SK-N-MC (cell line): ENCODE measurements around the gene LTA.
"Not testable (repeated sequence)": the region's sequence is repeated elsewhere in the genome, so short reads cannot be mapped to it uniquely, and the experiment has no call there.

Experiments used
- DNase-seq: peaks from one replicate; pipeline ENCODE4 v3.0.0-alpha.2; 2011; ENCODE audit warnings: low read depth, low spot score
- H3K27ac ChIP-seq: fragments of 200-600 bp; sonication (generic); 2 replicates; pipeline ENCODE4 v1.5.1; 2016; ENCODE audit warnings: mixed run types
- H3K36me3 ChIP-seq: fragments of 200-600 bp; sonication (generic); 2 replicates; pipeline ENCODE4 v1.6.1; 2017; ENCODE audit warnings: antibody characterized with exemption, low read length, mixed read lengths; ENCODE audit not compliant: insufficient read depth
- H3K4me3 ChIP-seq: fragments of 200-600 bp; sonication (generic); 2 replicates; pipeline ENCODE4 v1.5.1; 2016
- H3K9ac ChIP-seq: fragments of 200-600 bp; sonication (generic); 2 replicates; pipeline ENCODE4 v1.8.0; 2017; ENCODE audit warnings: mixed run types, mixed read lengths; ENCODE audit not compliant: insufficient read length
- H3K9me3 ChIP-seq: fragments of 200-600 bp; sonication (generic); 2 replicates; pipeline ENCODE4 v1.6.1; 2017; ENCODE audit warnings: low read depth, mild to moderate bottlenecking, antibody characterized with exemption, low read length, moderate library complexity, mixed read lengths
- EZH2 ChIP-seq: fragments of 200-600 bp; sonication (generic); IDR thresholded peaks from one replicate; pipeline ENCODE4 v1.6.1; 2017; ENCODE audit warnings: antibody characterized with exemption
- FOXP2 ChIP-seq: optimal IDR thresholded peaks from 2 replicates; pipeline ENCODE3; 2011; ENCODE audit warnings: mild to moderate bottlenecking, moderate library complexity; ENCODE audit not compliant: insufficient read depth; ENCODE audit errors: extremely low read length, control extremely low read depth
- POLR2AphosphoS5 ChIP-seq: IDR thresholded peaks from 2 replicates; pipeline ENCODE4 v1.6.1; 2012; ENCODE audit warnings: mild to moderate bottlenecking, low read depth, low read length, borderline replicate concordance

The LTA gene

DNA sequence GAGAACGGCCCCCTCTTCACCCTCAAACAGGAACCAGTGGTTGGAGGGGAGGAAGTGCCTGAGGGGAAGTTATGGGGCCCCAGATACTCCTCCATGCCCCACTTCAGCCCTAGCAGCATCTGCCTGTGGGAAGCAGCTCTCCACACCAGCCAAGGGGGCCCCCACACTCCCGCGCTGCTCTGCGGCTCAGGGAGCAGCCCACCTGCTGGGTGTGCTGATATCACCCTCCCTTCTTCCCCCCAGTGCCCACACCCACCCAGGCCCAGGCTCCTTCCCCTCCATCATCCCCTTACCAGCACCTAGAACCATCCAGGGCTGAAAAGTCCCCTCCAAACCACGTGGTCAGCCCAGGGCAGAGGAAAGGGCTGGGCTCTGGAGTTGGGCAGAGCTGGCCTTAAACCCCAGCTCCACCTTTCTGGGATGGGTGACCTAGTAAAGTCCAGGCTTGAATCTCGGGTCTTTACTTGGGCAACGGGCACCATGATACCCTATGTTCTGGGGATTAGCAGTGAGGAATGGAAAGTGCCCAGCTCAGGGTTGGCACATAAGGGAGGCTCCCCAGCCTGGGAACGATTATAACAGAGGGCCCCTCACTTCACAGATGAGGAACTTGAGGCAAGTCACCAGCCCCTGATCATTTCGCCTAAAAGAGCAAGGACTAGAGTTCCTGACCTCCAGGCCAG, 14.7 kb downstream of the LTA start:
- TF ChIP-seq POLR2AphosphoS5 (no peak), FOXP2 (no peak)
- Histone ChIP-seq H3K27ac (no peak overlapping the region), H3K36me3 (no peaks in the 10 kb centered on the region), H3K9ac (no peak overlapping the region), H3K9me3 (no peaks in the 10 kb centered on the region), H3K4me3 (0 out of 2 replicates have a peak overlapping the region, but pooled peaks have one; percentile 25)
- DNase-seq, result no peak

DNA sequence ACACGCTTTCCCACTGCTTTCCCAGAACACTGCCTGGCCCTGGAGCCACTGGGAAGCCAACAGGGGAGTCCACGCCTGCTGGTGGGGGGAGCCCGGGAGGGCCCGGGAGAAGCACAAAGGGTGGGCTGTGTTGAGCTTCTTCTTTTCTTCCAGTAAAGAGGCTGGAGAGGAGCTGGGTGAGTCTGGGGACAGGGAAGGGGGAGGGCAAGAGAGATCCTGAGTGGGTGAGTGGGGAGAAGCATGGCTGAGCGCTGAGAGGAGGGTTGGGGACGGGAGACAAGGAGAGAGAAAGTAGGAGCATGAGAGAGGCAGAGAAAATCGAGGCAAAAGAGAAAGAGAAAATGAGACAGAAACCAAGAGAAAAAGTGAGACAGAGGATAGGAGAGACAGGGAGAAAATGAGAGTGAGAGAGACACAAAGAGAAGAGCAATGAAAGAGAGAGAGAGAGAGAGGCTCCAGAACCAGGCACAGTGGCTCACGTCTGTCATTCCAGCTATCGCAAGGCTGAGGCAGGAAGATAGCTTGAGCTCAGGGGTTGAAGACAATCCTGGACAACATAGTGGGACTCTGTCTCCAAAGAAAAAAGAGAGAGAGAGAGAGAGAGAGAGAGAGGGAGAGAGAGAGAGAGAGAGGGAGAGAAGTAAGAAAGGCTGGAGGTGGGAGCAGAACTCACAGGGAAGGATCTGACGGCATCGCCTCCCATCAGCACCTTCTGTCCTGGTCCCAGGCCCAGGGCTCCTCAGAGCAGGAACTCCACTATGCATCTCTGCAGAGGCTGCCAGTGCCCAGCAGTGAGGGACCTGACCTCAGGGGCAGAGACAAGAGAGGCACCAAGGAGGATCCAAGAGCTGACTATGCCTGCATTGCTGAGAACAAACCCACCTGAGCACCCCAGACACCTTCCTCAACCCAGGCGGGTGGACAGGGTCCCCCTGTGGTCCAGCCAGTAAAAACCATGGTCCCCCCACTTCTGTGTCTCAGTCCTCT, 16.0 kb downstream of the LTA start:
- no peaks in the 10 kb centered on the region for H3K9me3 ChIP-seq
- no peak for TF ChIP-seq EZH2
- no peak for TF ChIP-seq POLR2AphosphoS5
- no peak for TF ChIP-seq FOXP2
- H3K4me3 ChIP-seq, result no peak overlapping the region
- no peaks in the 10 kb centered on the region for H3K36me3 ChIP-seq
- no peak overlapping the region for H3K9ac ChIP-seq
- no peak for DNase-seq
- H3K27ac ChIP-seq, result 0 out of 2 replicates have a peak overlapping the region, but pooled peaks have one; percentile 25

DNA sequence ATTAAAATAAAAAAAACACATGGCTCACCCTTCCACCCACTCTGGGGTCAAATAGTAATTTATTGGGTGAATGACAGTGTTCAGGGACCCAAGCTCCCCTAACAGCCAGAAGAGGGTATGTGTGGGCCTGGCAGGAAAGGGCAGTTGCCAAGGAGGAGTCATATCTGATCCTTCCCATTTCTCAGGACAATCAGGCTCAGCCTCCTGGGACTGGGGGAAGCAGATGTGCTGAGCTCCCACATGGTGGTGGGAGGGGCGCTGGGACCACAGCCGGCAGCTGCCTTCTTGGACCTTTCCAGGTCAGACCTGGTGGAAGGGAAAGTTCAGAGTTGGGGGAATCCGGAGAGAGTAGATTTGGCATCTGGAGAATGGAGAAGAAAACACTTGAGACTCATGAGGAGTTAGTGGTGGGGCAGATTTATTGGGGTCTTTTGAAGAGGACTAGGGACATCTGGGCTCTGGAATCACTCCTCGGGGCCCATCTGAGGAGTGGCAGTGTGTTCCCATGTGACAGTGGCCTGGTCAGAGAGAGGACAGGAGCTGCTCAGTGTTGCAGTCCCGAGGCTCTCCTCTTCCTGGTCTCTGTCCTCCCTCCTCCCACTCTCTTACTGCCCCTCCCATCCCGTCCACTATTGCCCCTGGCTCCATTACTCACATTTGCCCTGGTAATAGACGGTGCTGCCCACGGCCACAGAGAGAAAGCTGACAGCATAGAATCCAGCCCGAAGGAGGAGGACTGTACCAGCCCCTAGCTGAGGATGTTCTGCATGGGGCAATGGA, 17.0 kb downstream of the LTA start:
- Histone ChIP-seq H3K9me3 (no peaks in the 10 kb centered on the region), H3K4me3 (no peak overlapping the region), H3K9ac (no peak overlapping the region), H3K36me3 (no peaks in the 10 kb centered on the region), H3K27ac (no peak overlapping the region)
- no peak for DNase-seq
- TF ChIP-seq EZH2, result no peak

DNA sequence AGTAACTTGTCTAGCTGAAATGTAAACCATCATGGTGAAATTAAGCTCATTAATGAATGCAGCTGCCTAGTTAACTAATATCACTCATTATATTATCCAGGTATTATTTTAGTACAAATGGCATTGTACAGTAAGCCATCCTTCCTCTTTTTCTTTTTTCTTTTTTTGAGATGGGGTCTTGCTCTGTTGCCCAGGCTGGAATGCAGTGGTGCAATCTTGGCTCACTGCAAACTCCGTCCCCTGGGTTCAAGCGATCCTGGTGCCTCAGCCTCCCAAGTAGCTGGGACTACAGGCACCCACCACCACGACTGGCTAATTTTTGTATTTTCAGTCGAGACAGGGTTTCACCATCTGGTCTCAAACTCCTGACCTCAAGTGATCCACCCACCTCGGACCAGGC, 18.6 kb downstream of the LTA start:
- H3K36me3 ChIP-seq, H3K27ac ChIP-seq, H3K9me3 ChIP-seq, DNase-seq, H3K9ac ChIP-seq, H3K4me3 ChIP-seq: not testable (repeated sequence)

DNA sequence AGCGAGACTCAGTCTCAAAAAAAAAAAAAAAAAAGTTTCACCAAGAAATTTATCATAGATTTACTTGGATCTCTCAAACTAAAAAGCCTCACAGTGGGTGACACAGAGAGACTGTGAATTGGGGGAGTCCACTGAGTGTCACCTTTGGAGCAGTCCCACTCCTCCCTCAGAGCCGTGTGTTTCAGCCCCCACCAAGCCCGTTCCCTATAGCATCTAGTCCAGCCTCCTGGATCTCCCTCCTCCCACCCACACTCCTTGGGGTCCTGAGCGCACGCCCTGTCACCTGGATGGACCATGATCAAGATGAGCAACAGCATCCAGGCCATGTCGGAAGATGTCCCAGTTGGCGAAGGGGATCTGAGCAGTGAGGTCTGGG, 20.3 kb downstream of the LTA start:
- H3K9ac ChIP-seq, result no peak overlapping the region
- H3K4me3 ChIP-seq, result no peak overlapping the region
- H3K36me3 ChIP-seq, result no peaks in the 10 kb centered on the region
- TF ChIP-seq FOXP2 (no peak), EZH2 (no peak), POLR2AphosphoS5 (no peak)
- H3K9me3 ChIP-seq, result no peaks in the 10 kb centered on the region
- H3K27ac ChIP-seq, result no peak overlapping the region
- DNase-seq, result no peak

DNA sequence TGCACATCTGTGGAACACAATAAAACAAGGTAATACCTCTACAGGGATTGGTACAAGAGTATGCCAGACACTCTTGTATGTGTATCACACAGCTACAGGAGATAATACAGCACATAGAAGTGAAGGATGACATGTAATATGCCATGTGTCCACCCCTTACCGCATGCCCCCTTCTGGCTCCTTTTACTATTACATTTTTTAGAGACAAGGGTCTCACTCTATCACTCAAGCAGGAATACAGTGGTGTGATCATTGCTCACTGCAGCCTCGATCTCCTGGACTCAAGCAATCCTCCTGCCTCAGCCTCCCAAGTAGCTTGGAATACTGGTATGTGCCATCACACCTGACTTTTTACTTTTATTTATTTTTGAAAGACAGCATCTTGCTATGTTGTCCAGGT, 24.9 kb downstream of the LTA start:
- H3K9me3 ChIP-seq, result no peaks in the 10 kb centered on the region
- no peaks in the 10 kb centered on the region for H3K36me3 ChIP-seq
- no peak for DNase-seq
- H3K9ac ChIP-seq, result no peak overlapping the region
- H3K4me3 ChIP-seq, result no peak overlapping the region
- TF ChIP-seq EZH2, result no peak
- TF ChIP-seq FOXP2, result no peak
- TF ChIP-seq POLR2AphosphoS5, result no peak
- no peak overlapping the region for H3K27ac ChIP-seq

DNA sequence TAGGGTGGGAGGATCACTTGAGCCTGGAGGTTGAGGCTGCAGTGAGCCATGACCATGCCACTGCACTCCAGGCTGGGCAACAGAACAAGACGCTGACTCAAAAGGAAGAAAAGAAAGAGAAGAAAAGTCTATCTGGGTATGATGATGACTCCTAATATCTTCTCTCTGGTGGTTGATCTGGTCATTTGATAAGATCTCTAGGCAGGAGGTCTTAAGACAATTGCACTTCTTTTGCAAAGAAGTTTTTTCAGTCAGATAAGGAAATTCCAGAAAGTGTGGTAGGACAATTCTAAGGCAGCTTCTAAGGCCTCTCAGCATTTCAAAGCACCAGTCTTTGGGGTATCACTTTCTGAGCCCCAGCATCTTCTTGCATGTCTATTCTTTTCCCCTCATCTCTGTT, 35.2 kb downstream of the LTA start:
- no peak overlapping the region for H3K9ac ChIP-seq
- H3K36me3 ChIP-seq, result no peaks in the 10 kb centered on the region
- H3K27ac ChIP-seq, result no peak overlapping the region
- TF ChIP-seq FOXP2 (no peak), EZH2 (no peak), POLR2AphosphoS5 (no peak)
- H3K4me3 ChIP-seq, result no peak overlapping the region
- no peaks in the 10 kb centered on the region for H3K9me3 ChIP-seq
- DNase-seq, result no peak

DNA sequence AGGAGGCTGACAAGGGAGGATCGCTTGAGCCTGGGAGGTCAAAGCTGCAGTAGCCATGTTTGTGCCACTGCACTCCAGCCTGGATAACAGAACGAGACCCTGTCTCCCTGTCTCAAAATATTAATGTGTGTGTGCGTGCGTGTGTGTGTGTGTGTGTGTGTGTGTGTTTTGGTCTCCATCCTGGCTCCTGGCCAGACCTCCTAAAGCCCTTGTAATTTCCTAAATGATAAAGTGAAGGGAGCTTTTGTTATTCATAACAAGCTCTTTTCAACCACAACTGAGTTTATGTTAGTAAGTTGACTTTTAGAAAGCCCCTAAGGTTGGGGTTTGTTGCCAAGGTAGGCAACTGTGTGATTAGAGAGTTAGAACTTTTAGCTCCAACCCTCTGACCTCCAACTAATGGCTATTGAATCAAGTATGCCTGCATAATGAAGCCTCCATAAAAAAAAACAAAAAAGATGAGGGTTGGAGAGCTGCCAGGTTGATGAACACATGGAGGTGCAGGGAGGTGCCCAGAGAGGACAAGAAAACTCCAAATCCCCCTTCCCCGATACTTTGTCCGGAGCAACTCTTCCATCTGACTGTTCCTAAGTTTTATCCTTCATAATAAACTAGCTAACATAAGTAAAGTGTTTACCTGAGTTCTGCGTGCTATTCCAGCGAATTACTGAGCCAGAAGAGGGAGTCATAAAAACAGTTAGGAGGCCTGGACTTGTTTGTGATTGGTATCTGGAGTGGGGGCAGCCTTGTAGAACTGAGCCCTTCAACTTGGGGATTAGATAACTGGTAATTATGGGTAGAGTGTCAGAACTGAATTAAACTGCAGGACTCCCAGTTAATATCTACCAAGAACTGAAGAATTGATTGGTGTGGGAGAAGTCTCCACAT, 37.7 kb downstream of the LTA start:
- DNase-seq, result no peak
- H3K27ac ChIP-seq, result peak overlapping the region; percentile 5; the same call in 1 of the 2 replicates

More for the DNA sequence above, 37.7 kb downstream of the LTA start:
- Histone ChIP-seq H3K9ac (no peak overlapping the region), H3K9me3 (no peaks in the 10 kb centered on the region), H3K4me3 (no peak overlapping the region), H3K36me3 (no peaks in the 10 kb centered on the region)
- no peak for TF ChIP-seq POLR2AphosphoS5
- TF ChIP-seq FOXP2, result no peak
